Measurements from ENCODE around the gene MAP3K2. TPM values are rescaled to one million over a fixed set of nuclear protein-coding genes. Genes with fewer than 3 reads are reported as not detected.

Gene MAP3K2
- total and polyA plus RNA-seq, 2 of the 8 experiments (the other 6 are each of a cell fraction or from before 2014, with no cell fraction given) = 2.0 to 23.2 TPM

DNA sequence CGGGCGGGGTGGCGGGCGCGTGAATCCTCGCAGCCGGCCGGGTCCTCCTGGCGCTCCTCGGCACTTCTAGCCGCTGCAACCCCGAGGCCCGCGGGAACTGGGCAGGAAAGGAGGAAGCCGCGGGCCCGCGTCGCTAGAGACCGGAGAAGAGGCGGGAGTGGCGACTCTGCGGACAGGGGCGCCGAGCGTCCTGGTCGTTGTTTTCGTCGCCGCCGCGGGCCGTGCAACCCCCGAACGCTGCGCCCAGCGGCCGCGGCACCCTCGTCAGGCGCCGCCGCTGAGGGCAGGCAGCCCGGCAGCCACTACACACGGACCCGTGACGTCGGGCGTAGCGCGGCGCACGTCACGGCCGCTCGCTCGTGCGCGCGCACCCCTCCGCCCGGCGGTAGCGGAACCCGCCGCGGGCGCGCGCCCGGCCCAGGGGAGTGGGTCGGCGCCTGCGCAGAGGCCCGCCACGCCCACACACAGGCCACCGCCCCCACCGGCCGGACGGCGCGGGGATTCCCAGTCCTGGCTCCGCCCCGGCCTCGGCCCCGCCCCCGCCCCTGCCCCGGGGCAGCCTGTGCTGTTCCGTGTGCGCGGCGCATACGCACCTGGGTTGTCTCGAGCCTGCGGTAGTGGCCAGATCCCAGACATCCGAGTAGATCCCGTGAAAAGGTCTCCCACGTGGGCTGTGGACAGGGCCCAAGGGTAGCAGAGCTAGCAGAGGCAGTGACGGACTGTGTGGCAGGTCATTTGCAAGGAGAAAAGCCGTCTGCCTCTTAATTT lies at the start of gene MAP3K2 (continued):
- TF ChIP-seq TEAD4 (IDR thresholded peaks at IDR 0.05; ENCODE audit: low read depth, low read length) (no peak), KDM4A (IDR thresholded peaks at IDR 0.05; ENCODE audit: low read depth, low read length, severe bottlenecking) (peak; percentile 77), JUND (IDR thresholded peaks at IDR 0.05; ENCODE audit: low read length) (no peak), SP4 (IDR thresholded peaks at IDR 0.05; ENCODE audit: low read length) (no peak), BCL11A (IDR thresholded peaks at IDR 0.05; ENCODE audit: low read depth in 2 of 2, low read length in 2 of 2) (no peak), POLR2A (IDR thresholded peaks at IDR 0.05; ENCODE audit: control extremely low read depth in 1 of 2, low read depth in 2 of 2, low read length in 2 of 2) (peak; percentile 74 to 84), SIX5 (IDR thresholded peaks at IDR 0.05; ENCODE audit: low read depth, low read length) (no peak), RNF2 (IDR thresholded peaks at IDR 0.05; ENCODE audit: borderline replicate concordance, low read depth, low read length, missing control alignments, poor library complexity, severe bottlenecking) (no peak), BACH1 (IDR thresholded peaks at IDR 0.05; ENCODE audit: low read length) (no peak), YY1 (IDR thresholded peaks at IDR 0.05; ENCODE audit: low read depth, low read length) (no peak), FOSL1 (IDR thresholded peaks at IDR 0.05; ENCODE audit: insufficient read depth, low read depth, low read length) (no peak), EZH2 (IDR thresholded peaks at IDR 0.05; ENCODE audit: low read depth, low read length, severe bottlenecking) (no peak), RXRA (IDR thresholded peaks at IDR 0.05; ENCODE audit: insufficient read depth, low read depth, low read length) (no peak), CEBPB (IDR thresholded peaks at IDR 0.05; ENCODE audit: low read depth, low read length) (no peak), EP300 (IDR thresholded peaks at IDR 0.05; ENCODE audit: borderline replicate concordance in 1 of 2, low read depth in 2 of 2, low read length in 2 of 2) (no peak), SRF (IDR thresholded peaks at IDR 0.05; ENCODE audit: low read depth, low read length) (no peak), EGR1 (IDR thresholded peaks at IDR 0.05; ENCODE audit: borderline replicate concordance, low read depth, low read length) (peak; percentile 89; the same call in 1 of the 2 replicates), GABPA (IDR thresholded peaks at IDR 0.05; ENCODE audit: borderline replicate concordance, insufficient read depth, low read length) (no peak)
- TF ChIP-seq, protein P1, sequence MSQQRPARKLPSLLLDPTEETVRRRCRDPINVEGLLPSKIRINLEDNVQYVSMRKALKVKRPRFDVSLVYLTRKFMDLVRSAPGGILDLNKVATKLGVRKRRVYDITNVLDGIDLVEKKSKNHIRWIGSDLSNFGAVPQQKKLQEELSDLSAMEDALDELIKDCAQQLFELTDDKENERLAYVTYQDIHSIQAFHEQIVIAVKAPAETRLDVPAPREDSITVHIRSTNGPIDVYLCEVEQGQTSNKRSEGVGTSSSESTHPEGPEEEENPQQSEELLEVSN (IDR thresholded peaks at IDR 0.05) = no peak
- TF ChIP-seq, protein P2, sequence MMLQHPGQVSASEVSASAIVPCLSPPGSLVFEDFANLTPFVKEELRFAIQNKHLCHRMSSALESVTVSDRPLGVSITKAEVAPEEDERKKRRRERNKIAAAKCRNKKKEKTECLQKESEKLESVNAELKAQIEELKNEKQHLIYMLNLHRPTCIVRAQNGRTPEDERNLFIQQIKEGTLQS (IDR thresholded peaks at IDR 0.05; ENCODE audit: insufficient read depth, low read depth, low read length) = no peak
